ENCODE measurements around the gene ZNF549.
A peak's percentile ranks its signal among the peaks of the same experiment; 100 is the strongest.
"Not testable (repeated sequence)": the region's sequence is repeated elsewhere in the genome, so short reads cannot be mapped to it uniquely, and the experiment has no call there.

The ZNF549 gene

GRCh38 chr19:57527136-57527881 lies at the start of gene ZNF549:
Gene ZNF549, plus strand, starts transcription at chr19:57527356. Its CDS starts 218 bp downstream, at chr19:57527574.
- peak within 1 kb of the TSS; percentile 93 for H3K9ac ChIP-seq (ENCODE audit: insufficient read length, low read depth)
- TF ChIP-seq ZNF274 (IDR thresholded peaks at IDR 0.05; ENCODE audit: low read depth, low read length) (no peak), YY1 (IDR thresholded peaks at IDR 0.05; ENCODE audit: insufficient read depth, insufficient read length) (no peak), SUZ12 (IDR thresholded peaks at IDR 0.05; ENCODE audit: extremely low read depth, insufficient read depth, insufficient read length) (no peak)
- H3K4me3 ChIP-seq (ENCODE audit: insufficient read length, low read depth) = peak within 1 kb of the TSS; percentile 86
- no peaks in the 10 kb centered on the region for H3K27me3 ChIP-seq (ENCODE audit: insufficient read depth, insufficient read length)
- H3K9me3 ChIP-seq (ENCODE audit: insufficient read depth, low read length) = no peaks in the 10 kb centered on the region
- peak; percentile 85 for DNase-seq (ENCODE audit: low read depth, low spot score)
- H3K4me1 ChIP-seq (ENCODE audit: insufficient read depth, insufficient read length) = peaks cover 2% of the 10 kb centered on the region
- peaks cover 18% of the 10 kb centered on the region for H3K36me3 ChIP-seq (ENCODE audit: insufficient read depth, insufficient read length, low read length)

DNA sequence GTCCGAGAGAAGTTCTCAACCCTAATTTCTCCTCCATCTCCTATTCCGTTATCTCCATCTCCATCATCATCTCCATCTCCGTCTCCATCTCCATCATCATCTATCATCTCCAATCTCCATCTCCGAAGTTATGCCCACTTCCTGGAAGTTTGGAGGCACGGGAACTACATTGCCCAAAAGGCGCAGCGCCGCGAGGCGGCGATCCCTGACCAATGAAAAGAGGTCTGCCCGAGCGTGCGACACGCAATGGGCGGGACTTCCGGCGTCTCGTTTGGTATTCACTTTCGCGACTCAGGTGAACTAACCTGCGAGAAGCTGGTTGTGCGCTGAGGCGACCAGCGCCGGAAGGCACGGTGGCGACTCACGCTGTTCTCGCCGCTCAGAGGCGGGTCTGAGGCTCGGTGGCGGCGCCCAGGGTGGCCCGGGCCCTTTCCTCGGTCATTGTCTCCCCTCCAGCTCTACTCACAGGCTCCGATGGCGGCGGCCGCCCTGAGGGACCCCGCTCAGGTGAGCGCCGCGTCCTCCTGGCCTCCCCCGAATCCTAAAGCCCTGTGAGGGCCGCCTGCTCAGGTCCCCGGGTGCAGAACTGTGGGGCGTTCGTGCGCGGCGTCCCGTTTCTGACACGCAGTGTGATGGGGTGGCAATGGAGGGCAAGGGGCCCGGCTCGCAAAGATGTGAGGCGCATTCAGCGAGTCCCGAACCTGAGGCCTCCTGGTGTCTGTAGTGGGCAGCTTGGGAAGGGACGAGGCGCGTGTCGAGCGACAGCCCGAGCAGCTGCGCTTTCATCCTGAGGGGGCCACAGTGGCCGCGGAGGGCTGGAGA lies 39.5 kb upstream of the ZNF549 start, which contains the start of gene ZNF419:
Gene ZNF419, plus strand, starts transcription at position 274 of the 822 bp plus-strand sequence. Its CDS starts 201 bp downstream, at position 475.
- H3K27me3 ChIP-seq (ENCODE audit: insufficient read depth, insufficient read length); H3K9me3 ChIP-seq (ENCODE audit: insufficient read depth, low read length); H3K4me1 ChIP-seq (ENCODE audit: insufficient read depth, insufficient read length): not testable (repeated sequence)
- H3K4me3 ChIP-seq (ENCODE audit: insufficient read length, low read depth) = peak within 1 kb of the TSS; percentile 79
- H3K9ac ChIP-seq (ENCODE audit: insufficient read length, low read depth) = peak within 1 kb of the TSS; percentile 90
- DNase-seq (ENCODE audit: low read depth, low spot score) = peak; percentile 72
- peaks cover 20% of the 10 kb centered on the region for H3K36me3 ChIP-seq (ENCODE audit: insufficient read depth, insufficient read length, low read length)

DNA sequence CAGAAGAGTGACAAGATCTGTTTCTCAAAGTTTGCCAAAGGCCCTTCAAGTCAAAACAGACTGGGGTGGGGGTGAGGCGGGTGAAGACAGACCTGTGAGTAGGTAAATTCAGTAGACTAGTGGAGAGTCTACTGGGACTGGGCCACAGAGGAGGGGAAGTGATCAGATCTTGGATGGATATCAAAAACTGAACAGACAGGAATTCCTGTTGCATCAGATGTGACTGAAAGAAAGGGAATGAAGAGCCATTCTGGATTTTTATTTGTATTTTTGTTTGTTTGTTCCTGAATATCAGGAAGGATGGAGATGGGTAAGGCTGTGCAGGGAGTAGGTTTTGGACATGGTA lies 38.9 kb upstream of the ZNF549 start:
- peak overlapping the region; percentile 64 for H3K9ac ChIP-seq (ENCODE audit: insufficient read length, low read depth)
- H3K4me3 ChIP-seq (ENCODE audit: insufficient read length, low read depth) = peak overlapping the region; percentile 20
- not testable (repeated sequence) for DNase-seq (ENCODE audit: low read depth, low spot score)

GRCh38 chr19:57499332-57499679 lies 27.9 kb upstream of the ZNF549 start:
- not testable (repeated sequence) for H3K4me3 ChIP-seq (ENCODE audit: insufficient read length, low read depth); H3K4me1 ChIP-seq (ENCODE audit: insufficient read depth, insufficient read length); DNase-seq (ENCODE audit: low read depth, low spot score); H3K9me3 ChIP-seq (ENCODE audit: insufficient read depth, low read length); H3K27me3 ChIP-seq (ENCODE audit: insufficient read depth, insufficient read length); H3K9ac ChIP-seq (ENCODE audit: insufficient read length, low read depth)
- H3K36me3 ChIP-seq (ENCODE audit: insufficient read depth, insufficient read length, low read length) = peaks cover 21% of the 10 kb centered on the region

More for the DNA sequence above, 38.9 kb upstream of the ZNF549 start:
- H3K27me3 ChIP-seq (ENCODE audit: insufficient read depth, insufficient read length); H3K4me1 ChIP-seq (ENCODE audit: insufficient read depth, insufficient read length); H3K9me3 ChIP-seq (ENCODE audit: insufficient read depth, low read length): not testable (repeated sequence)
- peaks cover 26% of the 10 kb centered on the region for H3K36me3 ChIP-seq (ENCODE audit: insufficient read depth, insufficient read length, low read length)

- Histone ChIP-seq H3K9ac (ENCODE audit: insufficient read length, low read depth) (peak within 1 kb of the TSS; percentile 88), H3K36me3 (ENCODE audit: insufficient read depth, insufficient read length, low read length) (peaks cover 23% of the 10 kb centered on the region), H3K4me3 (ENCODE audit: insufficient read length, low read depth) (peak within 1 kb of the TSS; percentile 60)
- not testable (repeated sequence) for H3K9me3 ChIP-seq (ENCODE audit: insufficient read depth, low read length); H3K4me1 ChIP-seq (ENCODE audit: insufficient read depth, insufficient read length); H3K27me3 ChIP-seq (ENCODE audit: insufficient read depth, insufficient read length)
- peak; percentile 84 for DNase-seq (ENCODE audit: low read depth, low spot score)
Observed at GRCh38 chr19:57499680-57500395, 27.3 kb upstream of the ZNF549 start, which contains the start of gene ZNF773. Gene ZNF773, plus strand, starts transcription at chr19:57499938. Its CDS starts 143 bp downstream, at chr19:57500081.

DNA sequence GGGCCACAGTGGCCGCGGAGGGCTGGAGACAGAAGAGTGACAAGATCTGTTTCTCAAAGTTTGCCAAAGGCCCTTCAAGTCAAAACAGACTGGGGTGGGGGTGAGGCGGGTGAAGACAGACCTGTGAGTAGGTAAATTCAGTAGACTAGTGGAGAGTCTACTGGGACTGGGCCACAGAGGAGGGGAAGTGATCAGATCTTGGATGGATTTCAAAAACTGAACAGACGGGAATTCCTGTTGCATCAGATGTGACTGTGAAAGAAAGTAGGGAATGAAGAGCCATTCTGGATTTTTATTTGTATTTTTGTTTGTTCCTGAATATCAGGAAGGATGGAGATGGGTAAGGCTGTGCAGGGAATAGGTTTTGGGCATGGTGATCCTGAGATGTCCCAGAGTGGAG lies 26.8 kb upstream of the ZNF549 start:
- H3K36me3 ChIP-seq (ENCODE audit: insufficient read depth, insufficient read length, low read length) = peaks cover 27% of the 10 kb centered on the region
- H3K4me1 ChIP-seq (ENCODE audit: insufficient read depth, insufficient read length); H3K27me3 ChIP-seq (ENCODE audit: insufficient read depth, insufficient read length); H3K9me3 ChIP-seq (ENCODE audit: insufficient read depth, low read length); DNase-seq (ENCODE audit: low read depth, low spot score): not testable (repeated sequence)
- peak overlapping the region; percentile 36 for H3K4me3 ChIP-seq (ENCODE audit: insufficient read length, low read depth)
- peak overlapping the region; percentile 50 for H3K9ac ChIP-seq (ENCODE audit: insufficient read length, low read depth)

- Histone ChIP-seq H3K4me1 (ENCODE audit: insufficient read depth, insufficient read length) (no peaks in the 10 kb centered on the region), H3K9me3 (ENCODE audit: insufficient read depth, low read length) (no peaks in the 10 kb centered on the region), H3K36me3 (ENCODE audit: insufficient read depth, insufficient read length, low read length) (peaks cover 54% of the 10 kb centered on the region), H3K4me3 (ENCODE audit: insufficient read length, low read depth) (no peak overlapping the region), H3K9ac (ENCODE audit: insufficient read length, low read depth) (no peak overlapping the region), H3K27me3 (ENCODE audit: insufficient read depth, insufficient read length) (no peaks in the 10 kb centered on the region)
- TF ChIP-seq YY1 (IDR thresholded peaks at IDR 0.05; ENCODE audit: insufficient read depth, insufficient read length) (no peak), SUZ12 (IDR thresholded peaks at IDR 0.05; ENCODE audit: extremely low read depth, insufficient read depth, insufficient read length) (no peak), ZNF274 (IDR thresholded peaks at IDR 0.05; ENCODE audit: low read depth, low read length) (no peak)
- no peak for DNase-seq (ENCODE audit: low read depth, low spot score)
Observed at GRCh38 chr19:57506163-57506562, 21.0 kb upstream of the ZNF549 start.
